Body of pancreas (tissue), 4 donors: ENCODE measurements around the gene CDT1.

Experiments
- POLR2A ChIP-seq, 3 donors: fragments of 450-650 bp; IDR thresholded peaks; one replicate each; pipeline ENCODE4 v1.6.1; 2016; ENCODE audit warnings: antibody characterized with exemption in 3 of 3, mild to moderate bottlenecking in 2 of 3
- TF ChIP-seq, protein P1 (sequence below), 7 experiments: fragments of 450-650 bp in 4 of 7; fragments of 200-600 bp in 3 of 7; sonication (generic) in 3 of 7; IDR thresholded peaks; one replicate each; pipeline ENCODE4 v1.5.1; 2016 to 2019; ENCODE audit warnings: antibody characterized with exemption in 7 of 7

DNA sequence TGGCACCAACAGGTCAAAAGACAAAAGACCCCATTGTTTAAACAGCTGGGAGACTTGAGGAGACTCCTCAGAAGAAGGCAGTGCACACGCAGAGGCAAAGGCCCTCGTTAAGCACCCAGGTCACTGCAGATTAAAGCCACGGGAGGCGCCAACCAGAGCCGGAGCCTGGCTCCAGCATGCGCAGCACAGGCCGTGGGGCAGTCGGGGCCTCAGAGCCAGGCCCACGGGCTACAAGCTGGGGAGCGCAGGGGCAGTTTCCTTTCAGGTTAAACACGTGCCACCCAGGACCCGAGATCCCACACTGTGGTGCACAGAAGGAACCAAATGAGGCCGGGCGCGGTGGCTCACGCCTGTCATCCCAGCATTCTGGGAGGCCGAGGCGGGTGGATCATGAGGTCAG, 27.8 kb upstream of the CDT1 start:
- TF ChIP-seq, protein P1, sequence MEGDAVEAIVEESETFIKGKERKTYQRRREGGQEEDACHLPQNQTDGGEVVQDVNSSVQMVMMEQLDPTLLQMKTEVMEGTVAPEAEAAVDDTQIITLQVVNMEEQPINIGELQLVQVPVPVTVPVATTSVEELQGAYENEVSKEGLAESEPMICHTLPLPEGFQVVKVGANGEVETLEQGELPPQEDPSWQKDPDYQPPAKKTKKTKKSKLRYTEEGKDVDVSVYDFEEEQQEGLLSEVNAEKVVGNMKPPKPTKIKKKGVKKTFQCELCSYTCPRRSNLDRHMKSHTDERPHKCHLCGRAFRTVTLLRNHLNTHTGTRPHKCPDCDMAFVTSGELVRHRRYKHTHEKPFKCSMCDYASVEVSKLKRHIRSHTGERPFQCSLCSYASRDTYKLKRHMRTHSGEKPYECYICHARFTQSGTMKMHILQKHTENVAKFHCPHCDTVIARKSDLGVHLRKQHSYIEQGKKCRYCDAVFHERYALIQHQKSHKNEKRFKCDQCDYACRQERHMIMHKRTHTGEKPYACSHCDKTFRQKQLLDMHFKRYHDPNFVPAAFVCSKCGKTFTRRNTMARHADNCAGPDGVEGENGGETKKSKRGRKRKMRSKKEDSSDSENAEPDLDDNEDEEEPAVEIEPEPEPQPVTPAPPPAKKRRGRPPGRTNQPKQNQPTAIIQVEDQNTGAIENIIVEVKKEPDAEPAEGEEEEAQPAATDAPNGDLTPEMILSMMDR (IDR thresholded peaks at IDR 0.05): no peak
- TF ChIP-seq POLR2A (IDR thresholded peaks at IDR 0.05): no peak
